HG02981 (cell line): ENCODE results near the gene EHD4.

Experiments
- ATAC-seq: cut with Tn5 transposase; IDR thresholded peaks from one replicate; pipeline ENCODE4 v1.9.1; 2021; ENCODE audit warnings: mild to moderate bottlenecking, moderate library complexity; ENCODE audit not compliant: unreplicated experiment

EHD4 gene

DNA sequence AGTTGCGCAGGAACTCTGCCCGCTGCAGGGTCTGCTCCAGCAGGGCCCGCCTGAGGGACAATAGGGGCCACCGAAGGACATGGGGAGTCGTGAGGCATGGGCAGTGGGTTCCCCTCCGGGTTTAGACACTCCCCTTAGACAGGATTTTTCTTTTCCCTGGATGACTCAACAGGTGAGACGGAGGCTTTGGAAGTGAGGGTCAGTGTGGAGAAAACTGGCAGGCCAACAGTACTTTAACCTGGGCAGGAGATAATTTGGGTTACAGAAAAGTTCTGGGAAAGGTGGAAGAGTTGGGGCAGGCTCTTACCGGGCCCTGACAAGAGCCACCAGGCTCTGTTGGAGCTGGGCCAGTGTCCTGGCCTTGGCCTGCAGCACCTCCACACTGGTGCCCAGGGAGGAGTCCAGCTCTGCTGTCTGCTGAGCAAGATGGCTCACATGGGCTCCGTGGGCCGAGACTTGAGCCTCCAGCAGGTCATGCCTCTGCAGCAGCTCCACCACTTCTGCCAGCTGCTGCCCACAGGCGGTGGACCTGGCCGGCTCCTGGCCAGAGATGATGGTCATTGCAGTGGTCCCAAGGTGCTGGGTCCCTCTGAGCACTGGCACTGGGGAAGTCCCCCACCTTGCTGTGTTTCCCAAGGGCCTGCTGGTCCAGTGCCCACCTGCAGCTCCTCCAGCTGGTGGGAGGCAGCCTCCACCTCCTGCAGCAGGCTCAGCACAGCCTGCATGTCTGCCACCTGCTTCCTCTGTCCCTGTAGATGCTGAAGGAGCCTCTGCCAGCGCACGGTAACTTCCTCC, 89.5 kb downstream of the EHD4 start:
- ATAC-seq: no peak

- no peak for ATAC-seq
These were observed 90.3 kb downstream of the EHD4 start for GRCh38 chr15:41881920-41882688.

- no peak for ATAC-seq
These were observed 90.8 kb downstream of the EHD4 start for GRCh38 chr15:41881550-41881919.

DNA sequence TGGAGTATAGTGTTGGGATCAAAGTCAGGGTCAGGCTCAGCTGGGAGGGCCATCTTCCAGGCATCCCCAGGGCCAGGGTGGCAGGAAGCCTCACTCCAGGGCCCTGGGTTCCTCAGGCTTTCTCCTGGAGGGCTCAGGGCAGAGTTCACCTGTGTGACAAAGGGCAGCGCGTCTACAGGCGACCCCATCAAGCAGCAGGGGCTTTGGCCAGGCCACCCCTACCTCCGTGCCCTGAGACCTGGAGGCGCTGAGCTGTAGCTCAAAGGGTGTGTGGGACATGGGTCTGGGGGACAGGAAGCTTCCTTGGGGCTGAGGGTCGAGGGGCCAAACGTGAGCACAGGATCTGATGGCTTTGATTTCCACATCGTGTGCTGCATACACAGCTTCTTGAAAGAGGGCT, 91.3 kb downstream of the EHD4 start:
- no peak for ATAC-seq

DNA sequence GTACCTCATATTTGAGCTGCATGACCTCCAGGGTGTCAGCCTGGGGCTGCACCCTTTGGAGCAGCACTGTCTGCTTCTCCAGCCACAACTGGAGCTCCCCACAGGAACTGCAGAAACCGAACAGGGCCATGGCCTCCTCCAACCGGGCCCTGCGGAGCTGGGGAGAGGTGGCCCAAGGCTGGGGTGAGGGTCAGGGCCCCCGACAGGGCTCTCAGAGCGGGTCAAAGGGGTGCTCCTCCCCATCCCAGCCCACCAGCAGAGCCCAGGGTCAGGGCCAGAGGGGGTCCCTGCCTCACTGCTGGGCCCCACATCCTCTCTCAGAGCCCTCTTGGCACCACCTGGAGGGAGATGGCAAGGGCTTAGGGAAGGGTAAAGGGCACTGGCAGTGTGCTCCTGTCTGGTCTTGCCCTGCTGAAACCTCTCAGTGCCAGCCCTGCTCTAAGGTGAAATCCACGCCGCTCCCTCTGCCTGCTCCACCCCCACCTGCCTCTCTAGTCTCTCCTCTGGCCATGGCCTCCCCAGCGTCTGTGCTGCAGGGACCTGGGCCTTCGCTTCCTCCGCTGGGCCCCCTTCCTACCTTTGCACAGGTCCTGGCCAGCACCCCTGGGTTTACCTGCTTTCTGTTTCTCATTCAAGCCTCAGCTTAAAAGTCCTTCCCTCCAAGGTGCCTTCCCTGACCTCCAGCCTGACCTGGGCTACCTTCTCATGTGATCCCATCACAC, 92.0 kb downstream of the EHD4 start:
- ATAC-seq: no peak

DNA sequence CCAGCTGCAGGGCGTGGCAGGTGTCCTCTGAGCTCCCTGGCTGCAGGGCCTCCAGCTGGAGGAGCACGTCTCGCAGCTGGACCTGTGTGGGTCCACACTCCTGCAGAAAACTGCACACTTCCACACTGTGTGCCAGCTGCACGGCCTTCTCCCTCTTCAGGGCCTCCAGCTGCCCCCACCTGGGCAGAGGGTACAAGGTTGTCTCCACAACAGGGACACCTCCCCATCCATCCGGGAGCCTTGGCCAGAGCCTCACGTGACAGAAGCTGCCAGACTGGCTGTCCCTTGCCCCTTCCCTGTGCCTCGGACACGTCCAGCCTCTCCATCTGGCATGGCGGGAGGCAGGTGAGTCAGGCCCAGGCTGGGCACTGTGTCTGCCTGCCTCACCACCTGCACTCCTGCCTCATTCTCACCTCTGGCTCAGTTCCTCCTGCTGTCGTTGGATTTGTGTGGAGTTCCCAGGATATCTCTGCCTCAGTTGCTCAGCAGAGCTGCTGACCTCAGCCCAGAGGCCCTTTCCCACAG, 93.0 kb downstream of the EHD4 start:
- no peak for ATAC-seq

GRCh38 chr15:41878355-41878699, 94.0 kb downstream of the EHD4 start:
- no peak for ATAC-seq

GRCh38 chr15:41877631-41878354, 94.6 kb downstream of the EHD4 start:
- no peak for ATAC-seq

DNA sequence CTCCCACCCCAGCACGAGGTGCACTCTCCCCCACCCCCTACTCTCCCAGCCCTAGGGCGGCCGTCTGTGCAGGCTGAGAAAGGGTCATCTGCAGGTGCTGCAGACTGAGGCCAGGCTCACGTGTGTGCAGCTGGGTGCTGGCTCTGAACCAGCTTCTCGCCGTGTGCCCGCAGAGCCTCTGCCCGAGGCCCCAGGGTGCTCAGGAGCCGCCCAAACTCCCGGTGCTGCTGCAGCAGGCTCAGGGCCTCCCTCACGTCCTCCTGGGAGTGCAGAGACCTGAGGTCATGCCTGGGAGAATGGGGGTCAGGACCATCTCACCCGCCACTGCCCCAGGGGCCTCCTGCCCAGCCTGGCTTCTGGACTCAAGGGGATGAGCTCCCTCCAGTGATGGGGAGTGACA, 95.7 kb downstream of the EHD4 start:
- no peak for ATAC-seq

GRCh38 chr15:41876007-41876406, 96.3 kb downstream of the EHD4 start:
- ATAC-seq: no peak

GRCh38 chr15:41874736-41875135, 97.6 kb downstream of the EHD4 start:
- ATAC-seq: no peak

DNA sequence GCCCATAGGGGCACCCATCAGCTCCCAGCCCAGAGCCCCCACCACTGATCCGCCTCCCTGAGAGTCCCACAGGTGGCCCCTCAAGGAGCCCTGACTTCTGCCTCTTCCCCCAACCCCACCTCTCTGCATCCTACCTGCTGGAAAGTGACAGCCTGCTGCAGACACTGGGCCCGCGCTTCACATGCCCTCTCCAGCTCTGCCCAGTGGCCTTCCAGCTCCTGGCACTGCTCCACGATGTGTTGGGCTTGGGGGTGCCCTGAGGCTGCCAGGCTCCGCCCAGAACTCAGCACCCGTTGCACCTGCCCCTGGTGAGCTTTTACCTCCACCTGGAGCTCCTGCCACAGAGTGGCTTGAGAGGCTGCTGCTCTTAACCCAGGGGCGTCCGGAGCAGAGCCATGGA, 98.6 kb downstream of the EHD4 start:
- no peak for ATAC-seq

GRCh38 chr15:41872166-41872747, 100.1 kb downstream of the EHD4 start:
- no peak for ATAC-seq

GRCh38 chr15:41871175-41871905, 101.0 kb downstream of the EHD4 start:
- no peak for ATAC-seq

DNA sequence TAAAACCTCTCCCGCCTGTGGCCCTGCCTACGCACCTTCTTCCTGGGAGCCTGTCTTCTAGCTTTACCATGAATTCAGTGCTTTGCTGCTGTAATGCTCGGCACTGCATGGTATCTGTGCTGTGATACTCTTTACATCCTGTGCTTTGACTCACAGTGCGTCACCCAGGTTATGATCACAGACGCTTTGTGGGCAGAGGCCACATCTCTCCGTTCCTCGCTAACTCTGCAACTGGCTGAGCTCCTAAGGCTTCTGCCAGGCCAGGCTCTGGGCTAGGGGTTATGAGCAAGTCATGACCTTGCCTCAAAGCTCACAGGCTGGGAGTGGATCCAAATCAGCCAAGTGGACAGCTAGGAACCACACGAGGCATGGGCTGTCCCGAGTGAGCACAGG, 101.7 kb downstream of the EHD4 start:
- ATAC-seq: no peak

- no peak for ATAC-seq
These were observed 102.3 kb downstream of the EHD4 start for GRCh38 chr15:41869770-41870688.

- no peak for ATAC-seq
These were observed 104.0 kb downstream of the EHD4 start for GRCh38 chr15:41868321-41868720.

DNA sequence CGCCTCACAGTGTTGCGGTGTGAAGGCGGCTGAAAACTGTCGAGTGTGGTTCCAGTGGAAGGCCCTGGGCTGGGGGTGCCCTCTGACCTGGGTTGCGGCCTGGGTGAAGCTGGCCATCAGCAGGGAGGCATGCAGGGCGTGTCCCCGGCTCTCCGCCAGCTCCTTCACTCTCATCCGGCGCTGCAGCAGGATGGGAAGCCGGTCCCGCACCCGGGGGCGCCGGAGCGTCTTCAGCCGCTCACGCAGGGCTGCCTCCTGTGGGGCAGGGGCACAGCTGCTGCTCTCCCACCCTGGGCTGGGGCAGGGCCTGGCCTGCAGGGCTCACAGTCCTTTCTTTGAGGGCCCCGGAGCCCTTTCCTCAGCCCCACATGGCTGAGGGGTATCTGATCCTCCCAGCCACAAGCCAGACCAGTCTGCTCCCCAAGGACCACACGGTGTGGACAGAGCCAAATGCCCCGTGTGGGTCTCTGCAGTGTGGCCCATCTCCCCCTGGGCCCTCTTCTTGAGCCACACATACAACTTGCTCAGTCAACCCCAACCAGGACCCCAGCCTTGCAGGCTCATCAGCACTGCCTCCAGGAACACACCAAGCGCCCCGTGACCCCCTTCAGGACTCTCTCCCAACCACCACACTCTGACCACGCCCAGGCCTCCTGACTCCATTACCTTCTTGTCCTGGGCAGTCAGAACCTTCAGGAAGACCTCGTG, 105.3 kb downstream of the EHD4 start:
- ATAC-seq: no peak
